Thoracic aorta (tissue), 2 donors: ENCODE results near the gene ARPC5. TPM values are rescaled to one million over a fixed set of nuclear protein-coding genes. Genes with fewer than 3 reads are reported as not detected.

Source experiments
- ATAC-seq: fragments of 150-250 bp; one replicate; pipeline ENCODE4 v1.8.0; 2017; ENCODE audit warnings: low read depth; ENCODE audit not compliant: insufficient number of reproducible peaks, low FRiP score
- DNase-seq: peaks from one replicate; pipeline ENCODE4 v3.0.0-alpha.2; 2020; ENCODE audit warnings: low spot score
- H3K27ac ChIP-seq, 2 donors: fragments of 200-600 bp; sonication (generic); 1 replicate in 1 of 2; 2 replicates in 1 of 2; pipeline ENCODE4 v1.5.1; 2016; ENCODE audit warnings: mild to moderate bottlenecking in 2 of 2, moderate library complexity in 2 of 2
- H3K27me3 ChIP-seq: fragments of 200-600 bp; sonication (generic); replicated peaks from 2 replicates; pipeline ENCODE4 v1.6.0; 2016; ENCODE audit warnings: mild to moderate bottlenecking; ENCODE audit not compliant: insufficient read depth
- H3K36me3 ChIP-seq: fragments of 200-600 bp; sonication (generic); one replicate; pipeline ENCODE4 v1.5.1; 2016
- H3K4me1 ChIP-seq, 2 donors: fragments of 200-600 bp; sonication (generic); 1 replicate in 1 of 2; 2 replicates in 1 of 2; pipeline versions ENCODE4 v1.5.1 to v1.6.0; 2016; ENCODE audit warnings: low read depth in 2 of 2, mild to moderate bottlenecking in 1 of 2; ENCODE audit not compliant: control insufficient read depth in 1 of 2
- H3K4me3 ChIP-seq: fragments of 200-600 bp; sonication (generic); 2 replicates; pipeline ENCODE4 v1.5.1; 2016; ENCODE audit warnings: mild to moderate bottlenecking
- H3K9me3 ChIP-seq: fragments of 200-600 bp; sonication (generic); 2 replicates; pipeline ENCODE4 v1.5.1; 2016
- CTCF ChIP-seq: fragments of 200-600 bp; sonication (generic); IDR thresholded peaks from one replicate; pipeline ENCODE4 v1.5.1; 2019; ENCODE audit warnings: antibody characterized with exemption
- total RNA-seq, 2 donors: library from RNA; depleted of rRNA; stranded (reverse); fragments of >200 nt; gene quantifications; one replicate each; pipeline versions ENCODE4 v1.1.0 to v1.2.3, GENCODE V29; 2016

Gene ARPC5
- total RNA-seq, 2 donors from 2014 or later: 102 to 108 TPM

GRCh38 chr1:183612407-183612806 is 23.2 kb downstream of the ARPC5 start:
- Histone ChIP-seq H3K27me3 (no peaks in the 10 kb centered on the region), H3K36me3 (no peaks in the 10 kb centered on the region), H3K4me3 (no peak overlapping the region), H3K27ac (no peak overlapping the region), H3K4me1 (peaks cover 18 to 31% of the 10 kb centered on the region in 2 donors), H3K9me3 (no peaks in the 10 kb centered on the region)
- no peak for ATAC-seq
- DNase-seq: no peak
- TF ChIP-seq CTCF: no peak

GRCh38 chr1:183611021-183611420 is 24.6 kb downstream of the ARPC5 start:
- Histone ChIP-seq H3K4me1 (peaks cover 18 to 42% of the 10 kb centered on the region in 2 donors), H3K27me3 (no peaks in the 10 kb centered on the region)
- DNase-seq: no peak

GRCh38 chr1:183609759-183610452 is 25.7 kb downstream of the ARPC5 start:
- TF ChIP-seq CTCF: no peak
- peaks cover 18 to 46% of the 10 kb centered on the region in 2 donors for H3K4me1 ChIP-seq
- no peaks in the 10 kb centered on the region for H3K27me3 ChIP-seq
- no peaks in the 10 kb centered on the region for H3K36me3 ChIP-seq
- DNase-seq: no peak
- H3K4me3 ChIP-seq: peak overlapping the region; percentile 61
- H3K9me3 ChIP-seq: no peaks in the 10 kb centered on the region
- ATAC-seq: peak; percentile 37
- peak overlapping the region; percentile 77 for H3K27ac ChIP-seq

More at GRCh38 chr1:183611021-183611420, 24.6 kb downstream of the ARPC5 start:
- ATAC-seq: no peak
- Histone ChIP-seq H3K4me3 (no peak overlapping the region), H3K9me3 (no peaks in the 10 kb centered on the region), H3K27ac (no peak overlapping the region), H3K36me3 (no peaks in the 10 kb centered on the region)
- TF ChIP-seq CTCF: no peak

GRCh38 chr1:183609313-183609712 is 26.3 kb downstream of the ARPC5 start:
- Histone ChIP-seq H3K4me3 (peak overlapping the region; percentile 61), H3K4me1 (peaks cover 18 to 46% of the 10 kb centered on the region in 2 donors), H3K9me3 (no peaks in the 10 kb centered on the region), H3K27me3 (no peaks in the 10 kb centered on the region), H3K36me3 (no peaks in the 10 kb centered on the region), H3K27ac (peak overlapping the region; percentile 77)
- peak; percentile 40 for DNase-seq
- TF ChIP-seq CTCF: peak; percentile 65
- ATAC-seq: peak; percentile 37

- ATAC-seq: no peak
- no peak for TF ChIP-seq CTCF
- DNase-seq: no peak
- Histone ChIP-seq H3K27me3 (no peaks in the 10 kb centered on the region), H3K27ac (no peak overlapping the region), H3K4me1 (peaks cover 18 to 46% of the 10 kb centered on the region in 2 donors), H3K9me3 (no peaks in the 10 kb centered on the region), H3K4me3 (no peak overlapping the region), H3K36me3 (no peaks in the 10 kb centered on the region)
These were observed 28.1 kb downstream of the ARPC5 start for GRCh38 chr1:183607322-183607980.
